A549 treated with ZK216348 at 1 μM for 4 hours (cell line): Measurements from ENCODE around the gene NPPA. TPM values are rescaled to one million over a fixed set of nuclear protein-coding genes. Genes with fewer than 3 reads are reported as not detected.

Source experiments
- total RNA-seq: library from RNA; stranded (reverse); fragments of 200-300 nt; extraction: Qiagen RNA extraction; gene quantifications from 5 replicates; pipeline ENCODE4 v1.2.3, GENCODE V29; 2022; ENCODE audit warnings: low read depth

Gene NPPA
- total RNA-seq: not detected in 5 replicates

DNA sequence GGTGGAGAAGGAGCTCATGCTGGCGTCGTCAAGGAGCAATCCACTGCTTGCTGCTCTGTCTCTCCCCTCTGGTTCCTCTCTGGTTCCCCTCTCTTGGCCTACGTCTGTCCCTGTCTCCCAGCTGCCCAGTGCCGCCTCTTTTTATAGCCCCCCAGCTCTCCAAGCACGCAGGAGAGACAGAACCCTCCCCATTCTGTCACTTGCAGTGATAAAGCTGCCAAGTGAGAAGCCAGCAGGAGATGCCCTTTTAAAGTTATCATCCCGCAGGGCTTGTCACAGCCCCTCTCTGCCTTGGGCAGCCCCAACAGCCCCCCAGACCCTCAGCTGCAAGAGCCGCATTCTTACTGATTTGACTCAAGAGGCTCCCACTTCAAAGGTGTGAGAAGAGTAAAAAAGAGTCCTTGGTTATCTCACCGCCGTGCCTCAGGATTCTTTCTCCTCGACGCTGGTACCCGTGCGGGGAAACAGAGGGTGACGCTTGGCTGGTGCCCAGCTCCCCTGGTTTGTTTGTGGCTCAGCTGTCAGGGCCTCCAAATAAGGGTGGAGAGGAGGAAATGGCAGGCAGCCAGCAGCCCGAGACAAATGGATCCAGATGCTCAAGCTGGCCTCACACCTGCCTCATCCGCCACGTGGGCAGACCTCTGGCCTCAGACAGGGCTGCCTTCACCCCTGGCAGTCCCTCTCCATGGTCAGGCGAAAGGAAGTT is at the start of gene NPPA:
Gene NPPA, minus strand, starts transcription at position 117 of the 706 bp plus-strand sequence. Its CDS starts 99 bp downstream, at position 18.

DNA sequence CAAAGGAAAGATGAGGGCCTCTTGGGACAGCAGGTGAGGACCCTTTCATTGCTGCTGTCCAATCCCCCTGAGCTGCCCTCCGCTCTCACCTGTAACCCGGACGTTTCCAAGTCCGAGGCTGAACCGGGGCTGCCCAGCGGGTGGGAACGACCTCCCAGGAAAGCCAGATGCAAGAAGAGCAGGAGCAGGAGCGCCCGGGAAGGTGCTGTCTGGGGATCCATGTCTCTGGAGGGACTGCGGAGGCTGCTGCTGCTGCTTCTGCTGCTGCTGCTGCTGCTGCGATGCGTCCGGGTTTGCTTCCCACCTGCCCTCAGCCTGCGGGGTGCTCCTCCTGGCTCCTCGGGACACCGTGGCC is 11.0 kb upstream of the NPPA start, which contains the start of gene NPPB:
Gene NPPB, minus strand, starts transcription at position 333 of the 355 bp plus-strand sequence. Its CDS starts 112 bp downstream, at position 221.

DNA sequence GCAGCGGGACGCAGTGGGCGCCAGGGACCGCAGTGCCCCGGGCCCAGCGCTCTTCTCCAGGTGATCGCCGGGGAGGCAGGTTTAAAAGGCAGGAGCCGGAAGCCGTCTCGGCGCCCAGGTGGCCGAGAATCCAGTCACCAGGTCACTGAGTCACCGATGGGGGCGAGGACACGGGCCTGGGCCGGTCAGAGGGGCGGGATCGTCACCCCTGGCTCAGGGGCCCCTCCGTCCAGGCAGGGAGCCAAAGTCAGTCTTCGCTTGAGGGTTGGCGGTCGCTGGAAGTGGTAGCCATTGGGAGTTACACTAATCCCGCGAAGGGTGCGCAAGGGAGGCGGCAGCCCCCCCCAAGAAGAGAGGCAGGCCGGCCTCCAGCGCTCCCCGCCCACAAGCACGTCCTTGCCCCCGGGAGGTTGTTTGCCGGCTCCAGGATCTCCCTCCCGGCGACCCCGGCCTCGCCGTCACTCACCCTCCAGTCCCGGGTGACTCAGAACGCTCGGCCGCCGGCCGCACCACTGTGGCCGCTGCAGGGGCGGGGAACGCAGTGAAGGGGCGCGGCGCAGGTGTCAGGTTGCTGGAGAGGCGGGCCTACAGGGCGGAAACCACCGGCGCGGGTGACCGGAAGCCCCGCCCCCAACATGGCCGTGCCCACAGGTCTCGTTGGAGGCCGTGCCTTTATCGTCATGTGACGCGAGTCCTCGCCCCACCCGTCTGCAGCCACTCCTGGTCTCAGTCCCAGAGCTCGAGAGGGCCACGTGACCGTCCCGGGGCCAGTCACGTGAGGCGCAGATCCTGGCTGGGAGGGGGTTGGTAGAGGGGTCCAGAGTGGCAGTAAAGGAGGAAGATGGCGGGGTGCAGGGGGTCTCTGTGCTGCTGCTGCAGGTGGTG is 41.9 kb downstream of the NPPA start, which contains the start of the genes CLCN6 and MTHFR:
Gene CLCN6, plus strand, starts transcription at position 770 of the 885 bp plus-strand sequence. Its CDS starts 72 bp downstream, at position 842.
Gene MTHFR, minus strand, starts transcription at position 543 of the 885 bp plus-strand sequence. CDS start 2,848 bp downstream, outside the sequence.

Other genes with a start within 250 kb of the NPPA start
- 6.1 to 12.5 TPM (median 9.1 TPM) in 5 replicates for gene FBXO2, start 193.4 kb downstream of the NPPA start, total RNA-seq
- gene FBXO44, start 192.9 kb downstream of the NPPA start, total RNA-seq: 12.5 to 19.6 TPM (median 17.2 TPM) in 5 replicates
- gene FBXO6, start 183.6 kb downstream of the NPPA start, total RNA-seq: 4.6 to 9.7 TPM (median 8.2 TPM) in 5 replicates
- 41.8 to 55.4 TPM (median 48.4 TPM) in 5 replicates for gene MAD2L2, start 166.6 kb downstream of the NPPA start, total RNA-seq
- gene DRAXIN, start 156.1 kb downstream of the NPPA start, total RNA-seq: 0.05 to 0.13 TPM (median 0.06 TPM) in 5 replicates
- 62.1 to 107 TPM (median 99.1 TPM) in 5 replicates for gene AGTRAP, start 111.6 kb downstream of the NPPA start, total RNA-seq
- not detected in 5 replicates for gene C1orf167, start 85.6 kb downstream of the NPPA start, total RNA-seq
- gene MTHFR, start 41.8 kb downstream of the NPPA start, total RNA-seq: 3.7 to 5.5 TPM (median 4.8 TPM) in 5 replicates
- gene CLCN6, start 41.6 kb downstream of the NPPA start, total RNA-seq: 4.5 to 7.3 TPM (median 6.2 TPM) in 5 replicates
- gene NPPB, start 11.2 kb upstream of the NPPA start, total RNA-seq: 0.42 TPM in 1 of 5 replicates, not detected in the others
- 24.5 to 50.7 TPM (median 48.7 TPM) in 5 replicates for gene KIAA2013, start 78.6 kb upstream of the NPPA start, total RNA-seq
- 60.5 to 88.3 TPM (median 85.2 TPM) in 5 replicates for gene PLOD1, start 86.9 kb upstream of the NPPA start, total RNA-seq
- 30.8 to 37.4 TPM (median 34.7 TPM) in 5 replicates for gene MFN2, start 132.7 kb upstream of the NPPA start, total RNA-seq
- 7.2 to 17.8 TPM (median 12.8 TPM) in 5 replicates for gene MIIP, start 171.7 kb upstream of the NPPA start, total RNA-seq
- gene TNFRSF8, start 215.5 kb upstream of the NPPA start, total RNA-seq: 0.11 to 0.31 TPM (median 0.11 TPM) in 4 of 5 replicates, not detected in the other